ENCODE results near the gene FAM50A.

The FAM50A gene

DNA sequence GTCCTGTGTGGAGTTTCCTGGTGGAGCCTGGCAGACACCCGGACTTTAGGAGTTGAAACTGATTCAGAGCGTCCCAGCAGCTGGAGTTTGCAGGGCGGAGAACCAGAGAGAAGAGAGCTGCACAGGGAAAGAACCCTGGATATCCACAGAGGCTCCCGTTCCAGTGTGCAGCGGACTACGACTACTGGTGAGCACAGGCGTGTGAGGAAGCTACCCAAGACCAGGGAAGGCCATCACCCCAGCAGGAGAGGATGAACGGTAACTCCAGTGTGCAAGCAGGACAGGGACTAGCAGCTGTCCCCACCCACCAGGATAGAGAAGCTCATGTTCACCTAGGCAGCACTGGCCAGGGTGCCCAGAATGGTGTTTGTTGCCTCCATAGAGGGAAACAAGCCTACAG is 32.9 kb downstream of the FAM50A start:
- no peak overlapping the region for H3K4me3 ChIP-seq (ENCODE audit: low read depth, low read length)
- no peak for DNase-seq (ENCODE audit: low read depth)

DNA sequence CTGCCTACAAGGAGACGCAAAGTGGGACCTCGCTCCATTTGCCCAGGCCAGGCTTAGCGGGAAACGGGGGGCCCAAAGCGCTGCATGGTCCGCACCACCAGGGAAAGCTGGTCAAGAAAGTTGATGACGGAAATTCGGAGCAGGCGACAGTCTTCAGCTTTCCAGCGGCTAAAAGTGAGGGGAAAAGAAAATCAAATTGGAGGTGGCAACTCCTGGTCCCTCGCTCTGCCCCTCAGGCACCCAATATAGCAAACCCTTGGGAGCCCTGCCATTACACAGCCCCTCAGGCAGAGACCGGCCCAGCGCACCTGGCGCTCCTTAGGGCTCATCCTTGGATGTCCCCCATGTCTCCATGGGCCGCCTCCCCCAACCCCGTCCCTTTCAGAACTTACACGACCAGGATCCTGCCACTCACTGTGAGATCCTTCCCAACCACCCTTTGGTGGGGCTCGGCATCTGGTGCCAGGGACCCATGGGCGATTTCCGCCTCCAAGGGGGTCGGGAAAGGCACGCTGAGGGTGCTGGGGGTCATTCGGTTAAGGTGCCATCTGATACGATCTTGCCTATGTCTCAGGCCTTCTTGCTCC is 34.0 kb downstream of the FAM50A start:
- H3K4me3 ChIP-seq (ENCODE audit: low read depth, low read length): peak overlapping the region; percentile 56
- DNase-seq (ENCODE audit: low read depth): no peak

DNA sequence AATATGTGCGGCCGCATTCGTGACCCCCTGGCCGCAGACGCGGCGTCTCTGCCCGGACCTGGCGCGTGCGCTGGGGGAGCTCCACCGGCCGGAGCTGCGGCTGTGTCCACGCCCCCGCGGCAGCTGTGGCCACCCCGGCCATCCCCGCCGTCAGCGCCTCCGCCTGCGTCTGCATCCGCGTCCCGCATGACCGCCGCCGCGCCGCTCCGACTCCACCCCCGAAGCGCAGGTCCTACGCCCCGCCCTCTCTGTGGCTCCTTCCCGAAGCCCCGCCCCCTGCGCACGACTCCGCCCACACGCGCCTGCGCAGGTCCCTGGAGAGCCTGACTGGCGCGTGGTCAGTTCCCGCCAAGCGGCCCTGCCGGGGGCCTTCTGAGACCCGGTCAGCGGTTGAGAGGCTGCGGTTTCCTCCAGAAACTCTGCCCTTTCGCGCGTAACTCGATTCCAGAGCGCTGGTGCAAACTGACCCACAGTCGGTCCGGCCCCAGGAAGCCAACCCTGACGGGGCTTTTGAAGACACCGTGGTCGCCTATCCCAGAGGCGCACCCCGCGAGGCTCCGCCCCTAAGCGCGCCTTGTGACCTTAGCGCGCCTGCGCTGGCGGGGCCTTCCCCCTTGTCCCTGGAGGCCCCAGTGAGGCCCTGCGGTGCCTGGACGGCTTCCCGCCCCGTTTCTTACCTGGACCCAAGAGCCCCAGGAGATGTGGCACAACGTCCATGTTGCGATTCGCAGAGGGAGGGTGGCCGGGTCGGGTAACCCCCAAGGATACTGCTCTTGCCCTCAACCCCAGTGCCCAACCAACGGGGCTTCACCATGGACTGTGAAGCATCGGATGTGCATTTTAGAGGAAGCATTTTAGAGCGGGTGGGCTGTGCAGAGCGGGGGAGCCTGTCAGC is 35.0 kb downstream of the FAM50A start, which contains the start of gene LAGE3:
TSS of gene LAGE3 (minus strand) at position 554 of the 895 bp plus-strand sequence. CDS start at position 188, 366 bp downstream.
- H3K4me3 ChIP-seq (ENCODE audit: low read depth, low read length): peak within 1 kb of the TSS; percentile 56
- DNase-seq (ENCODE audit: low read depth): peak; percentile 56

DNA sequence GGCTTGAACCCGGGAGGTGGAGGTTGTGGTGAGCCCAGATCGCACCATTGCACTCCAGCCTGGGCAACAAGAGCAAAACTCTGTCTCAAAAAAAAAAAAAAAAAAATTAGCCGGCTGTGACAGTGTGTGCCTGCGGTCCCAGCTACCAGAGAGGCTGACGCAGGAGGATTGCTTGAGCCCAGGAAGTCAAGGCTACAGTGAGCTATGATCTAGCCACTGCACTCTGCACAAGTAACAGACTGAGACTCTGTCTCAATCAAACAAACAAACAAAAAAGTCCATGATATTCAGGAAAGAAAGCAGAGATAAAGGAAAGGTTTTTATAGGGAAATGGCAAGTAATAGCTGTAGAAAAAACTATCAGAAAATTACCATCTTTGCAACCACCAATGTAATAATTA is 37.3 kb downstream of the FAM50A start:
- H3K4me3 ChIP-seq (ENCODE audit: low read depth, low read length): no peak overlapping the region
- DNase-seq (ENCODE audit: low read depth): no peak

DNA sequence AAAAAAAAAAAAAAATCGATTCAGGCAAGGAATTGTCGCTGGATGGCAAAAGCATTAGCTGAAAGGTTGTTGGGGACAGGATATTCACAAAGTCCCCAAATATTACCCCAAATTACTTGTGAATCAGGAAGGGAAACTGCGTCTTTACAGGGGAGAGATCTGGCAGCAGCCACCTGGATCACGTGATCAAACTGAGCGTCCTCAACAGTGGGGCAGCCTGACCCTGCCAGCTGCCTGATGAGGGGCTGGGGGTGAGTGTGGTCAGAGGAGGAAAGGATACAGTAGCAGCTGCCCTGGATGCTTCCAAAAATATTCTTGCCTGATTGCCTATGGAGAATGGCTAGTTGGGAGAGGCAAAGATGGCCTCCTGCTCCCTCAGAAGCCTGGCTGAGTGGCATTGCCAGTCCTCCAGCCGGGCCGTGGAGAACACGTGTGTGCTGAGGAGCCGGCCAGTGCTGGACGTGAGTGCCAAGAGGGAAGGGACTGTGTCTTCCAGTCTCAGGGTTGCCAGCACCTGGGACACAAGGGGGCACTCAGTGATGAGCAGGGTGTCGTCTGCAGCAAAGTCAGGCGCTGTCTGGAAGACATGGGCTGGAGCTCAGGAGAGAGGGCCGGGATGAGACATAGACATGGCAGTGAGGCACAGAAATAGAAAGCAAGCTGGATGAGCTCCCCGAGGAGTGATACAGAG is 38.1 kb downstream of the FAM50A start:
- H3K4me3 ChIP-seq (ENCODE audit: low read depth, low read length): no peak overlapping the region
- no peak for DNase-seq (ENCODE audit: low read depth)

GRCh38 chrX:154482786-154483185 is 38.8 kb downstream of the FAM50A start:
- no peak for DNase-seq (ENCODE audit: low read depth)
- no peak overlapping the region for H3K4me3 ChIP-seq (ENCODE audit: low read depth, low read length)

GRCh38 chrX:154483325-154483724 is 39.4 kb downstream of the FAM50A start:
- no peak overlapping the region for H3K4me3 ChIP-seq (ENCODE audit: low read depth, low read length)
- no peak for DNase-seq (ENCODE audit: low read depth)

DNA sequence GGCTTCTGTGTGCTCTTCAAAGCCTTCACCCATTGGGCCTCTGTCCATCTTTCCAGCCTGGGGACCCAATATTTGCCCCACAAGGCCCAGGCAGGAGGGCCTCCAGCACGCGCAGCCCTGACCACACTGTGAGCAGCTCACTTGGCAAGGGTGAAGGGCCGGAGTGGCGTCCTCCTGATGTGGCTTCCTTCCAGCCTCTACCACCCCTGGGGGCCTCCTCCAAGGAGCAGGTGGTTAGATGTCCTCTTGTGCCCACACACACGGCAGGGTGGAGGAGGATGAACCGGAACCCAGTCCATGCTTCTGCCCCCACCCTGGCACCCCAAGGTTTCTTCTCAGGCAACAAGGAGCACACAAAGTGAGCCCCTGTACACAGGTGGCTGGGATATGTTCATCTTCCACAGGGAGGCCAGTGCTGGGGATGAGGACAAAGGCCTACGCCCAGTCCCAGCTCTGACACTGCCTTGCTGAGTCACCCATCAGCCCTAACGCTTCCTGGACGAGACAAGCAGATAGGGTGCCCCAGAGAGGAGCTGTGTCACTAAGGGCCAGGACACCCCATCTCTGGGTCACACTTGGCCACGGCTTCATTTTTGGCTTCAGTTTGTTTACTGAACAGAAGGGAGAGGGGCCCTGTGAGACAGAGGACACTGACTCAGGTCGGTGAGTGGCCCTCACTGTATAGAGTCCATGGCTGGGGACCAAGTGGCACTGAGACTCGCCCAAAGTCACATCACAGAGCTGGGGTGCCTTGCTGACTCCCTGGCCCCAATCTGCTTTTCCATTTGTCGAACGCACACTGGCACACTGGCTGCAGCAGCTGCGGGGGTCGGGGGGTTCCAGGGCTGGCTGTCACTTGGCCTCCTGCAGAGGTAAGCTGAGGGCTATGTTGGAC is 40.6 kb downstream of the FAM50A start:
- no peak overlapping the region for H3K4me3 ChIP-seq (ENCODE audit: low read depth, low read length)
- no peak for DNase-seq (ENCODE audit: low read depth)

DNA sequence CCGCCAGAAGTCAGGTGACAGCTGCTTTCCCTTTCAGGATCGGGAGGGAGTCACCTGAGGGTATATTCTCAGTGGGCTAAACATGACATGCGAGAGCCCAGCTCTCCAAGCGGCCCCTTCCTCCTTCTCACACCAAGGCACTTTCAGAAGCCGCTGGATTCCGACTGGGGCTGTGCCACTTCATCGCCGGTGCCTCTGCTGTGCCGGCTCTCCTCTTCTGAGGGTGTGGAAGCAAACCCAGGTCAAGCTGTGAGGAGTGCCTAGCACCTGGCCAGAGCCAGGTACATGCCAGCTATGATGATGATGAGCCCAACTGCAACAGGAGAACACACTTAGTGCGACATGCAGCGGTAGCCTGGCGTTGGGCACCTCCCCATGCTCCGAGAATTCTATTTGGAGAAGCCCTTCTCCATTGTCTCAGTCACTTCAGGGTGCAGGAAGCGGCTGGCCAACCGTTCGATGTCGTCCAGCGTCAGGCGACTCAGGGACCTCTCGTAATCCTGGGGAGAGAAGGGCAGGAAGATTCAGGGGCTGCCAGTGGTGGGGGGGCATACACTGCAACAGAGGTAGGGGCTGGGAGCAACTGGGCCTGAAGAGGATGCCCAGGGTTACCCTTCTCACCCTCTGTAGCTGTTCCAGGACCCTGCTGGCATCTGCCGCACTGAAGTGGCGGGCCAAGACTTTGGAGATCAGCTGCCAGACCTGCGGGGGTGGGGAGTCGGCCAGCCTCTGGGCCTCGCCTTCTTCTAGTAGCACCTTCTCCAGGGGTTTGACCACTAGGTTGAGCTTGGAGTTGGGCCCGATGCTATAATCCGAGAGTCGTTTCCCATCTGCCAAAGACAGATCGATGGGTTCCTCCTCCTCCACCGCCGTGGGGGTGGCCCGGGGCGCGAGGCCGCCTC is 41.5 kb downstream of the FAM50A start:
- no peak for DNase-seq (ENCODE audit: low read depth)
- peak overlapping the region; percentile 47 for H3K4me3 ChIP-seq (ENCODE audit: low read depth, low read length)

DNA sequence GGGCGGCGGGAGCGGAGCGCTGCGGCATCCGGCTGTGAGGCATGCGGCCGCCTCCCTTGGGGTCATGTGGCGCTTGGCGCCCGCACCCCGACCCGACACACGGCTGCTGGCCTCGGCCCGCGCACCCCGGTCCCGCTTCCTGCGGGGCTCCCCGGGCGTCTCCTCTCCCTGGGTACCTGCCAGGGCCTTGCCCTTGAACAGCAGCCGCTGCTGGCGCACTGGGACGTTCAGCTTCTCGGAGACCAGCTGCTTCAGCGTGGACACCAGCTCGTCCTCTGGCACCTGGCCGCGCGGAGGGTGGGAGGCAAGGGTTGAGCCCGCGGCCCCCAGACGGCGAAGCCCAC is 42.1 kb downstream of the FAM50A start:
- H3K4me3 ChIP-seq (ENCODE audit: low read depth, low read length): peak overlapping the region; percentile 47
- no peak for DNase-seq (ENCODE audit: low read depth)

GRCh38 chrX:154486396-154487207 is 42.7 kb downstream of the FAM50A start, which contains the start of gene UBL4A:
UBL4A (minus strand) TSS chrX:154486615; CDS start chrX:154486584, 31 bp downstream.
- peak within 1 kb of the TSS; percentile 47 for H3K4me3 ChIP-seq (ENCODE audit: low read depth, low read length)
- peak; percentile 4 for DNase-seq (ENCODE audit: low read depth)

DNA sequence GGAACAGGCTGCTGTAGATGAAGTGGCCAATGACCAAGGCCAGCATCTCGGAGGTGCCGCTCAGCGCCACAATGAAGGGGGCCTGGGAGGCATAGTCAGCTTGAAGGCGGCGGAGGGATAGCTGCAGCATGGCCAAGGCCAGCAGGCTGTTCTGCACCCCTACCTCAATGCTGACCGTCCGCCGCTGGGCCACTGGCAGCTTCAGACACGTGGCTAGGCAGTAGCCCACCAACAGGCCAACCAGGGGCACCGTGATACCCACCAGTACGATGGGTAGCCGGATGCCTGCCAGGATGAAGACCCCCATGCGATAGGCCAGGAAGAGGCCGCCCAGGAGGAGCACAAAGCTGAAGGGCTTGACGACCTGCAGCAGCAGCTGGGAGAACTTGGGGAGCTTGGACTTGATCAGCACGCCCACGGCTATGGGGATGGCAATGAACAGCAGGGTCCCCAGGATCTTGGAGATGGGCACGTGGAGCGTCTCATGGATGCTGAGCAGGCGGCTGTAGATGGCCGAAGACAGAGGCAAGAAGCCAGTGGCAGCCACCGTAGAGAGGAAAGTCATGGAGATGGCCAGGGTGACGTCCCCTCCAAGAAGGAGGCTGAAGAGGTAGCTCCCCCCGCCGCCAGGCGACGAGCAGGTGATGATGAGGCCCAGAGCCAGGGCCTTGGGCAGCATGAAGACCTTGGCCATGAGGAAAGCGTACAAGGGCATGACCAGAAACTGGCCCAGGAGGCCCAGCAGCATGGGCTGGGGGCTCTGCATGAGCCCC is 43.8 kb downstream of the FAM50A start:
- H3K4me3 ChIP-seq (ENCODE audit: low read depth, low read length): no peak overlapping the region
- no peak for DNase-seq (ENCODE audit: low read depth)

DNA sequence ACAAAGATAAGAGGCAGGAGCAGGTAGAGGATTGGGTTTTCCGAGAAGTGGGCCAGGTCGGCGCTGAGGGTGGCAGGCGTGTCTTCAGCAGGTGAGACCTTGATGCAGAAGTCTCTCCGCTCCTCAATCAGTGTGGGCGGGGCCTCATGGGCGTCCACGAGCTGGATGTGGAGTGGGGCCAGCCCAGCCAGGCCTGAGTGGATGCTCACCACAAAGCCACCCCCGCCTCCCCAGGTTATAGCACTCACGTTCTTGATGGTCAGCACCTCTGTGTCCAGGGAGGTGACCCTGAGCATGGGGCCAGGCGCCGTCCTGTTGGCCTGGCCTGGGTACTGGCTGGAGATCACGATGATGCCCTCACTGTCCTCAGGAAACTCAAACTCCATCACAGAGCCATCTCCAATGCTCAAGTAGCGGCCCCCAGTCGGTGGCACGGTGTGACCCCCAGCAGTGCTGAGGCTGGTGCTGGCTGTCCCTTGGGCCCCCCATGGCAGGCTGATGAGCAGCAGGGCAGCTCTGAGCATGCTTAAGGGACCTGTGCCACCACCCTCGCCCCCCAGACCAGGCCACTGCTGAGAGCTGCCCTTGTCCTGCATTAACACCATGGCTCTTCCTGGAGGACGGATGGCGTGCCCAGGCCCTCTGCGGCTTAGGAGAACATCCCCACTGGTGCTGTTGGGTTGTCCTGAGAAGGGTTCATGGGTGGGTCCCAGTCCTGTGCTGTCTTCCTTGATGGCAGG is 44.6 kb downstream of the FAM50A start:
- no peak for DNase-seq (ENCODE audit: low read depth)
- no peak overlapping the region for H3K4me3 ChIP-seq (ENCODE audit: low read depth, low read length)

- DNase-seq (ENCODE audit: low read depth): no peak
- peak overlapping the region; percentile 66 for H3K4me3 ChIP-seq (ENCODE audit: low read depth, low read length)
These were observed 45.2 kb downstream of the FAM50A start for GRCh38 chrX:154489182-154489581.

- H3K4me3 ChIP-seq (ENCODE audit: low read depth, low read length): peak overlapping the region; percentile 66
- no peak for DNase-seq (ENCODE audit: low read depth)
These were observed 46.1 kb downstream of the FAM50A start for GRCh38 chrX:154490021-154490413.

- peak; percentile 77 for DNase-seq (ENCODE audit: low read depth)
- H3K4me3 ChIP-seq (ENCODE audit: low read depth, low read length): peak within 1 kb of the TSS; percentile 66
These were observed 46.6 kb downstream of the FAM50A start, which contains the start of gene SLC10A3 for GRCh38 chrX:154490414-154491083. SLC10A3 (minus strand) TSS chrX:154490629; CDS start chrX:154488940, 1,689 bp downstream.
